ENCODE data around the gene ELN. TPM values are rescaled to one million over a fixed set of nuclear protein-coding genes. Genes with fewer than 3 reads are reported as not detected.

The ELN gene
- total RNA-seq, 1 experiment from 2014 or later: 0.37 TPM

DNA sequence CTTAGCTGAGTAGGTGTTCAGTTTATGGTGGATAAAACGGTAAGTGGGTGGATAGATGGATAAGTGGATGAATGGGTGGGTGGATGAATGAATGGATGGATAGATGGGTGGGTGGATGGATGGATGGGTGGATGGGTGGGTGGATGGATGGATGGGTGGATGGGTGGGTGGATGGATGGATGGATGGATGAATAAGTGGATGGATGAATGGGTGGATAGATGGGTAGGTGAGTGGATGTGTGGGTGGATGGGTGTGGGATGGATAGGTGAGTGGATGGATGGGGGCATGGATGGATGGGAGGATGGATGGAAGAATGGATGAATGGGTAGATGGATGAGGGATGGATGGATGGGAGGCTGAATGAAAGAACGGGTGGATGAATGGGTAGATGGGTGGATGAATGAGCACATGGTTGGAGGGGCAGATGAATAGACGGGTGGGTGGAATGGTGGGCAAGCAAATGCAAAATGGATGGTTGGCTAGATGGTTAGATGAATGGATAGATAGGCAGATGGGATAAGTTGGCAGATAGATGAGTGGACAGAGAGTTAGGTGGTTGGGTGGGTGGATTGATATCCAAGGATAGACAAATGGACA, 25.7 kb downstream of the ELN start:
- H3K9me3 Mint-ChIP-seq: no peaks in the 10 kb centered on the region
- Histone ChIP-seq H3K79me2 (ENCODE audit: insufficient read depth, low read length) (no peaks in the 10 kb centered on the region), H3K23ac (ENCODE audit: insufficient read length, low read depth, low read length) (no peak overlapping the region), H3K9me3 (ENCODE audit: control insufficient read depth, low read depth, low read length) (no peaks in the 10 kb centered on the region), H2BK12ac (ENCODE audit: insufficient read length, low read depth, low read length) (no peak overlapping the region), H3K79me1 (ENCODE audit: insufficient read depth, low read depth, low read length, poor library complexity, severe bottlenecking) (no peaks in the 10 kb centered on the region), H3K27ac (ENCODE audit: insufficient read length, low read depth, low read length) (no peak overlapping the region), H3K9ac (ENCODE audit: extremely low read depth, insufficient read length, low read length) (no peak overlapping the region), H2BK20ac (ENCODE audit: low read depth, low read length, poor library complexity, severe bottlenecking) (no peak overlapping the region), H4K8ac (replicated peaks; ENCODE audit: insufficient read length, low read depth, low read length) (no peak overlapping the region), H3K14ac (ENCODE audit: insufficient read depth, low read length) (no peak overlapping the region), H2BK5ac (ENCODE audit: insufficient read length, low read length) (no peak overlapping the region), H3T11ph (ENCODE audit: low read length) (no peak overlapping the region), H4K91ac (ENCODE audit: insufficient read length, low read depth, low read length) (no peak overlapping the region), H4K5ac (ENCODE audit: insufficient read length, low read depth, low read length) (no peak overlapping the region), H3K18ac (ENCODE audit: insufficient read length, low read depth, low read length) (no peak overlapping the region), H2AK5ac (ENCODE audit: insufficient read length, low read length) (no peak overlapping the region), H2BK120ac (ENCODE audit: low read depth, low read length, poor library complexity, severe bottlenecking) (no peak overlapping the region), H3K4ac (ENCODE audit: low read depth, low read length) (no peak overlapping the region), H4K20me1 (ENCODE audit: control insufficient read depth, insufficient read depth, insufficient read length) (no peaks in the 10 kb centered on the region), H3K4me2 (ENCODE audit: insufficient read depth, insufficient read length, low read length) (no peak overlapping the region), H3K56ac (ENCODE audit: insufficient read length, low read depth, low read length) (no peak overlapping the region), H2AFZ (ENCODE audit: low read length) (no peak overlapping the region), H3K4me1 (ENCODE audit: insufficient read depth, low read length) (peaks cover 2% of the 10 kb centered on the region; the same call in 1 of the 2 replicates), H3K23me2 (ENCODE audit: insufficient read length, low read depth, low read length, poor library complexity, severe bottlenecking) (no peaks in the 10 kb centered on the region), H3K27me3 (ENCODE audit: insufficient read depth, low read length) (no peaks in the 10 kb centered on the region), H2BK15ac (ENCODE audit: low read depth, low read length) (no peak overlapping the region)
- peaks cover 9% of the 10 kb centered on the region for H3K27me3 Mint-ChIP-seq (ENCODE audit: low read depth)
- H3K4me3 Mint-ChIP-seq: no peak overlapping the region
- no peak overlapping the region for H3K27ac Mint-ChIP-seq
- peaks cover 12 to 16% of the 10 kb centered on the region in 2 experiments for H3K4me1 Mint-ChIP-seq
- TF ChIP-seq, protein P1, sequence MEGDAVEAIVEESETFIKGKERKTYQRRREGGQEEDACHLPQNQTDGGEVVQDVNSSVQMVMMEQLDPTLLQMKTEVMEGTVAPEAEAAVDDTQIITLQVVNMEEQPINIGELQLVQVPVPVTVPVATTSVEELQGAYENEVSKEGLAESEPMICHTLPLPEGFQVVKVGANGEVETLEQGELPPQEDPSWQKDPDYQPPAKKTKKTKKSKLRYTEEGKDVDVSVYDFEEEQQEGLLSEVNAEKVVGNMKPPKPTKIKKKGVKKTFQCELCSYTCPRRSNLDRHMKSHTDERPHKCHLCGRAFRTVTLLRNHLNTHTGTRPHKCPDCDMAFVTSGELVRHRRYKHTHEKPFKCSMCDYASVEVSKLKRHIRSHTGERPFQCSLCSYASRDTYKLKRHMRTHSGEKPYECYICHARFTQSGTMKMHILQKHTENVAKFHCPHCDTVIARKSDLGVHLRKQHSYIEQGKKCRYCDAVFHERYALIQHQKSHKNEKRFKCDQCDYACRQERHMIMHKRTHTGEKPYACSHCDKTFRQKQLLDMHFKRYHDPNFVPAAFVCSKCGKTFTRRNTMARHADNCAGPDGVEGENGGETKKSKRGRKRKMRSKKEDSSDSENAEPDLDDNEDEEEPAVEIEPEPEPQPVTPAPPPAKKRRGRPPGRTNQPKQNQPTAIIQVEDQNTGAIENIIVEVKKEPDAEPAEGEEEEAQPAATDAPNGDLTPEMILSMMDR (conservative IDR thresholded peaks at IDR 0.05): no peak
- no peaks in the 10 kb centered on the region for H3K36me3 Mint-ChIP-seq (ENCODE audit: insufficient read depth in 1 of 3, low read depth in 3 of 3)
- WGBS (ENCODE audit: extremely low coverage, insufficient read length, low lambda C conversion rate): 100% methylated on average over 1 of the region's 3 CpGs
- no peak for DNase-seq
